ENCODE data around the gene TMEM167B.
"Not testable (repeated sequence)": the region's sequence is repeated elsewhere in the genome, so short reads cannot be mapped to it uniquely, and the experiment has no call there.

Gene TMEM167B

GRCh38 chr1:109090196-109091077 lies at the start of gene TMEM167B:
TSS of gene TMEM167B (plus strand) at chr1:109090764. CDS start at chr1:109090873, 109 bp downstream.
- peak; percentile 89 for DNase-seq

GRCh38 chr1:109040989-109041620 lies 49.5 kb upstream of the TMEM167B start:
- DNase-seq = peak; percentile 48

DNA sequence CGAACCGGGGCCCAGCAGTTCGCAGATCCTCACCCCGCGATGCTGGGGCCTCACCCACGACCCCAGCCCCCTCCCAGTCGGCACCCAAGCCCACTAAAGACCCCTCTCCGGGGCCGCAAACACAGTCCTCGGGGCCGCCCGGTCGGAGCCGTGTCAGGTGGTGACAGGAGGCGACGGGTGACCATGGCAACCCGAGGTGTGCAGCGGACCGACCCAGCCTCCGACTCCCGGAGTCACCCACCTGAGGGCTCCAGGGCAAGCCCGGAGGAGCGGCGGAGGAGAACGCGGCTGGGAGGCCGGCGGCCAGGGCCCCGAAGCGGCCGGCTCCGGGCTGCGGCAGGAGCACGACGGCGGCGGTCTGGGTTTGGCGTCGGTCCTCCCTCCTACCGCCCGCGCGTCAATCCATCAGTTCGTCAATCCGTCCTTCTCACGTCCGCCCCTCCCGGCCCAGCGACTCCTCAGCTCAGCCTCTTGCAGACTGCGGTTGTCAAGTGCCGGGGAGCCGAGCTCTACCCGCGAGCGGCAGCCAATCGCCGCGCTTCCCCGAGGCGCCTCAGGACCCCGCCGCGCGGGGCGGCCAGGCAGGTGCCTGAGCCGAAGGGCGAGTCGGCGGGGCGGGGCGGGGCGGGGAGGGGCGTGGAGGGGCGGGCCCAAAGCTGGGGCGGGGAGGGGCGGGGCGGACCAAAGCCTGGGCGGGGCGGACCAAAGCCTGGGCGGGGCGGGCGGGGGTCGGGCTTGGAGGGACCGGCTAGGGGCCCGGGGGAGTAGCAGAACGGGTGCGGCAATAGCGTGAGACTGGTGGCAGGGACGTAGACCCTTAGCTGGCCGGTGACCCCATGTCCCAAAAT lies 48.7 kb upstream of the TMEM167B start, which contains the start of gene WDR47:
TSS of gene WDR47 (minus strand) at position 482 of the 848 bp plus-strand sequence. CDS start 18,590 bp downstream, outside the sequence.
- peak; percentile 95 for DNase-seq

GRCh38 chr1:109045595-109045994 lies 45.0 kb upstream of the TMEM167B start:
- no peak for DNase-seq

DNA sequence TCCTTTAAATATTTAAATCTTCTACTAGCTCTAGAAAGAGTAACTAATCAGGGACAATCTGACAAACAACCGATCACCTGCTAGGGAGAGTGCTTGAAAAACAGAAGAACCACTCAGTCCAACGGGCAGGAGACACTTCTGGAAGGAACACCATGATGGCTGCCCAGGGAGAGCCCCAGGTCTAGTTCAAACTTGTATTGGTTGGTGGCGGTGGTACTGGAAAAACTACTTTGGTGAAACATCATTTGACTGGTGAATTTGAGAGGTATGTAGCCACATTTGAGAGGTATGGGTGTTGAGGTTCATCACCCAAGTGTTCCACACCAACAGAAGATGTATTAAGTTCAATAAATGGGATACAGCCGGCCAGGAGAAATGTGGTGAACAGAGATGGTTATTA lies 43.9 kb upstream of the TMEM167B start:
- no peak for DNase-seq

DNA sequence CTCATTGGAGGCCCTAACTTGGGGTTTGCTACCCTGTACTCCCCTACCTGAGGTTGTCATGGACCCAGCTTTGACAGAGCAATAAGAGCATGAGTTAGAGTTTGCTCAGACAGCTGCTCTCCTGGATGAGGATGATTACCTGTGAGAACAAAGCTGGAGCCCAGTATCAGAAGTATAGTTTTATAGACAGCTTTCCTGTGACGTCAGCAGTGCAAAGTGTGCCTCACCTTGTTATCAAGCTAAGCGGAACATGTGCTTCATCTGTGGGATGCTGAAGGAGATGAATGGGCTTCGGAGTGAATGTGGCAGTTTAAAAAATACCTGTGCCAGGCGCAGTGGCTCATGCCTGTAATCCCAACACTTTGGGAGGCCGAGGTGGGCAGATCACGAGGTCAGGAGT lies 43.2 kb upstream of the TMEM167B start:
- DNase-seq = no peak

DNA sequence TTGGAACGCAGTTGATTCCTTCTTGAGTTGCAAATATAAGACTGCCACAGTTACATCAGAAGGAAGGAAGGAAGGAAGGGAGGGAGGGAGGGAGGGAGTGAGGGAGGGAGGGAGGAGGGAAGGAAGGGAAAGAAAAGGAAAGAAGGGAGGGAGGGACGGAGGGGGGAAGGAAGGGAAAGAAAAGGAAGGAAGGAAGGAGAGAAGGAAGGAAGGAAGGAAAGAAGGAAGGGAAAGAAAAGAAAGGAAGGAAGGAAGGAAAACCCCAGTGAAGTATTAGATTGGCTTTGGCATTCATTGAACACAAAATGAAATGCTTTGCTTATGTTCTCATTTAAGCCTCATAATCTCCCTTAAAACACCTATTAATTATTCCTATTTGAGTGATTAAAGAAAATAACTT lies 42.2 kb upstream of the TMEM167B start:
- no peak for DNase-seq

- DNase-seq = no peak
Measured at GRCh38 chr1:109050228-109050995, 40.2 kb upstream of the TMEM167B start.

GRCh38 chr1:109052145-109052544 lies 38.4 kb upstream of the TMEM167B start:
- DNase-seq = not testable (repeated sequence)

DNA sequence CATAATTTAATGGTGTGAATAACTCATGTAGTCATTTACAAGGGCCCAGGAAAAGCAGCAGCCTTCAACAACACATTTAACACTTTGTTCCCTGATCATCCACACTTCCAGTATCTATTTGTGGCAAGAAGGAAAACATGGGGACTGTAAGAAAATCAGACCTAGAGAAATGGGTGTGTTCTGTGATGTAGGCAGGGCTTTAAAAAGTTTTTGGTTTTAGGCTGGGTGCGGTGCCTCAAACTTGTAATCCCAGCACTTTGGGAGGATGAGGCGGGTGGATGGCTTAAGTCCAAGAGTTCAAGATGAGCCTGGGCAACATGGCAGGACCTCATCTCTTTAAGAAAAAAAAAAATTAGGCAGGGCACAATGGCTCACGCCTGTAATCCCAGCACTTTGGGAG lies 34.5 kb upstream of the TMEM167B start:
- DNase-seq = no peak

GRCh38 chr1:109059026-109059425 lies 31.5 kb upstream of the TMEM167B start:
- DNase-seq = no peak

DNA sequence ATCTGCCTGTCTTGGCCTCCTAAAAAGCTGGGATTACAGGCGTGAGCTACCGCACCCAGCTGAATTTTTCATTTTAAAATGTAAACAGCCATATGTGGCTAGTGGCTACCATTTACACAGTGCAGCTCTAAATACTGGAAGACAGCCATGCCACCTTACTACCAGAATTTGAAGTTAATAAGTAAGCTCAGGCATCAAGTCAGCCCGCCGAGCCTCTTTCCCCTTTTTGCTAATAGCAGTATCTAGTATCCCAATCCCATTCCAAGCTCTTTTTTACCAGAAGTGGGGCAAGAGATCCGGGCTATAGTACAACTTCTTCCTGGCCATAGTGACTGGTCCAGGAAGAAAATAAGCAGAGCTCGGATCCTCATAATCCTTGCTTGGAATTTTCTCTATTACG lies 29.9 kb upstream of the TMEM167B start:
- no peak for DNase-seq

DNA sequence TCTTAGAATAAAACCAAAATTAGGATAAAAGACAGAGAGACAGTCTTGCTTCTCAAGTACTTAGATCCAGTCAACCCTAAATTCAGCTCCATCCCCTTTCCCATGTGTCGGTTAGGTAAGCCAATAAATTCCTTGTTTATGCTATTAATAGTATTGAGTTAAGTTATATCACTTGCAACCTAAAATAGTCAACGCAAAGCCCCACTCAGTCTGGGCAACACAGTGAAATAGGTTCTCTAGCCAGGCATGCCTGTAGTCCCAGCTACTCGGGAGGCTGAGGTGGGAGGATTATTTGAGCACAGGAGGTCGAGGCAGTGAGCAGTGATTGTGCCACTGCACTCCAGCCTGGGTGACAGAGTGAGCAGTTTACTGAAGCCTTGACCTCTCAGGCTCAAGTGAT lies 29.4 kb upstream of the TMEM167B start:
- DNase-seq = no peak

GRCh38 chr1:109065137-109065536 lies 25.4 kb upstream of the TMEM167B start:
- DNase-seq = no peak

GRCh38 chr1:109067883-109068282 lies 22.7 kb upstream of the TMEM167B start:
- DNase-seq = no peak

DNA sequence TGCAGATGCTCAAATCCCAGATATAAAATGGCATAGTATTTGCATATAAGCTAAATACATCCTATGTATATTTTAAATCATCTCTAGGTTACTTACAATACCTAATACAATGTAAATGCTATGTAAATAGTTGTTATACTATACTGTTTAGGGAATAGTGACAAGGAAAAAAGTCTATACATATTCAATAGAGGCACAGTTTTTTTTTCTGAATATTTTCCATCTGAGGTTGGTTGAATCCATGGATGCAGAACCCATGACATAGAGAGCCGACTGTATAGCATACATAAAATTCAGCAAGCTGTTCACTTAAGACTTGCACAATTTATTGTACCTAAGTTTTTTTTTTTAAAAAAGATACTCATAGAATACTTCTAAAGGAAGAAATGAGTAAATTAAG lies 21.3 kb upstream of the TMEM167B start:
- no peak for DNase-seq

- DNase-seq = peak; percentile 89
Measured at GRCh38 chr1:109075531-109076490, 14.8 kb upstream of the TMEM167B start, which contains the start of gene TAF13. TSS of gene TAF13 (minus strand) at chr1:109076003. CDS start at chr1:109075947, 56 bp downstream.

DNA sequence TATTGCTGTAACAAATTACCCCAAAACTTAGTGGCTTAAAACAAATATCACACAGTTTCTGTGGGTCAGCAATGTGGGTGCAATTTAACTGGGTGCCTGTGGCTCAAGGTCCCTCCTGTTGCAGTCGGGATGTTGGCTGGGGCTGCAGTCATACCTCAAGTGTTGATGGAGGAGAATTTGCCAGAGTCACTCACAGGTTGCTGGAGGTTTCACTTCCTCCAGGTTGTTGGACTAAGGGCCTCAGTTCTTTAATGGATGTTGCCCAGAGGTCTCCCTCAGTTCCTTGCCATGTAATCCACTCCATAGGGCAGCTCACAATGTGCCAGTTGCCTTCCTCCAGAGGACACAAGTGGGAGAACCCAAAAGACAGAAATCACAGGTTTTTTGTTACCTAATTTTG lies 12.2 kb upstream of the TMEM167B start:
- DNase-seq = no peak

DNA sequence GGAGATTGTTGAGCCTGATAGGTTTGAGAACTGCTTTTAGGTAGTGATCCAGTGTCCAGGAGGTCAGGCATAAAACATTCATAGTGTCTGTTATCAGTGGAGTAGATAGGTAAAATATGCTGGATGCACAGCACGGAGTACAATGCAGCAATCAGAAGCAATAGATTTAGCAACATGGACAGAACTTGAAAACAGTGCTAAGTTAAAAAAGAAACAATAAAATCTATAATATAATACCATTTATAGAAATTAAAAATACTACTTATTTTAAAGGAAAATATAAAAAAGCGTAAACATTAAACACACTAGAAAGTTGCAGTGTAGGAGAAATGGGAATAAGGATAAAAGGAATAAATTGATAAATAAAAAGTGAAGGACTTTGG lies 11.3 kb upstream of the TMEM167B start:
- no peak for DNase-seq

DNA sequence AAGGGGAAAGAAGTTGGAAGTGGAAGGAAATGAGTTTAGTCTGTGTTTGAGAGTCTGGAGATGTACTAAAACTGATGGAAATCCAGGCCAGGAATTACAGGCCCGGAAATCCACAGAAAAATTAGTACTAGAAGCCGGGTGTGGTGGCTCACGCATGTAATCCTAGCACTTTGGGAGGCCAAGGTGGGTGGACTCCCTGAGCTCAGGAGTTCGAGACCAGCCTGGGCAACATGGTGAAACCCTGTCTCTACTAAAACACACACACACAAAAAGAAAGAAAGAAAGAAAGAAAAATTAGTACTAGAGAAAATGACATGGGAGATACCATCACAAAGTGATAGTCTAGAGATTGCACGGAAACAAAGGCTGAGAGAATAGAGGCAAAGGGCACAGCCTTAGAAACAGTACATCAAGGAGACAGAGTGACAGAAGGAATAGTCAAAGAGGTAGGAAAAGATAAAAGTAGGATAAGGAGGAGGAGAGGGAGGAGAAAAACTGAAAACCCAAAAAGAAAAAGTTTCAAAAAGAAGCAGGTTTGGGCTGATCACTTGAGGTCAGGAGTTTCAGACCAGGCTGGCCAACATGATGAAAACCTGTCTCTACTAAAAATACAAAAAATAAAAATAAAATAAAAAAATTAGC lies 10.0 kb upstream of the TMEM167B start:
- no peak for DNase-seq

DNA sequence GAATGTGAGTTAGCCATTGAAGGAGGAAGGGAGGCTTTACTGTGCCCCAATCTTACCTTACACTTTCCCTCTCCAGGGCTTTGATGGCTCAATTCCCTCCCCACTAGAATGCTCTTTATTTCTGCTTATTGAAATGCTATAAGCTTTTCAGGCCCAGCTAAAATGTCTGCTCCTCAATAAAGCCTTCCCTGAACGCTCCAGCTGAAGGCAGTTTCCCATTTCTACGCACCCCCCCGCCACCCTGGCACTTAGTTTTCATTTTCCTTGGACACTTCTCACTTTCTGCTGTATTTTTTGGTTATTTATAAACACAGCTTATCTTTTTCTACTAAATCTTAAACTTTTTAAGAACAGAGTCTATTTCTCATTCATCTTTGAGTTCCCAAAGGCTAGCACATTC lies 7.1 kb upstream of the TMEM167B start:
- no peak for DNase-seq
